ENCODE results near the gene EYS. TPM values are rescaled to one million over a fixed set of nuclear protein-coding genes. Genes with fewer than 3 reads are reported as not detected.
A peak's percentile ranks its signal among the peaks of the same experiment; 100 is the strongest.

Gene EYS
- total RNA-seq, 4 donors from 2014 or later, result 0.15 TPM; not detected in 3

DNA sequence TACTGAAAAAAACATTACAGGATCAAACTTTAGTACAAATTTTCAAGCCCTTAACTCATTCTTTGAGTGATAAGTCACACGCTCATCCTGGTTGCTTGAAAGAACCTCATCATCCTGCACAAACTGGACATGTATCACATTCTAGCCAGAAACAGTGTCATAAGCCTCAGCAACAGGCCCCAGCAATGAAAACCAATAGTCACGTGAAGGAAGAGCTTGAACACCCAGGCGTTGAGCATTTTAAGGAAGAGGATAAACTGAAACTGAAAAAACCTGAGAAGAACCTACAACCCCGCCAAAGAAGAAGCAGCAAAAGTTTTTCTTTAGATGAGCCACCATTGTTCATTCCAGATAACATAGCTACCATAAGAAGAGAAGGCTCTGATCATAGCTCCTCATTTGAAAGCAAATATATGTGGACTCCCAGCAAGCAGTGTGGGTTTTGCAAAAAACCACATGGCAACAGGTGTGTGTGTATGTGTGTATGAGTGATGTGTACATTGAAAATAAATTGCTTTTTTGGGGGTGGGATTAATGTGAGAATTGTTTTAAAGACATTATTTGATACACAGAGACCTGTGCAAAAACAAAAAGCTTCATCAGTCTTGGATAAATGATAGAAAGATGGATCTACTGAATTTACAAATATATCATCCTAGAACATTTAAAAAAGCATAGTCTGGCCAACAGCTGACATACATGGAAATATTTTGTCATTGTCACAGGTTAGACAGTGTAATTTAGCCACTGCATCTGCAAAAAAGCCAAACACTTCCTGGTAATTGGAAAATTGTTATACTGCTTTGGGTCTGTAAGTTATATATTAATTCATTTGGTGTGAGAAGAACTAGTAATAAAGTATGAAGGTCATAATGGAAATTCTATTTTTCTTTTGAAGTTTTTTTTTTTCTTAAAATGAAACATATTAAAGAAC, 2021.3 kb downstream of the EYS start:
- Histone ChIP-seq H3K27ac (no peak overlapping the region), H3K4me3 (no peak overlapping the region), H3K9me3 (no peaks in the 10 kb centered on the region), H3K27me3 (no peaks in the 10 kb centered on the region), H3K4me1 (peaks cover 0 to 11% (median 0%) of the 10 kb centered on the region in 3 donors), H3K36me3 (peaks cover 0 to 24% of the 10 kb centered on the region in 2 donors)
- TF ChIP-seq POLR2A (IDR thresholded peaks at IDR 0.05), result no peak
- no peak for TF ChIP-seq EP300 (IDR thresholded peaks at IDR 0.05)
- TF ChIP-seq CTCF (IDR thresholded peaks at IDR 0.05), result no peak
- TF ChIP-seq POLR2AphosphoS5 (IDR thresholded peaks at IDR 0.05), result no peak
- WGBS, 2 donors (ENCODE audit: low coverage in 1 of 2), result 76 to 92% methylated on average over 4 of the region's 4 CpGs
- no peak for ATAC-seq

- peaks cover 0 to 27% of the 10 kb centered on the region in 2 donors for H3K36me3 ChIP-seq
- TF ChIP-seq POLR2A (IDR thresholded peaks at IDR 0.05) (no peak), EP300 (IDR thresholded peaks at IDR 0.05) (no peak), POLR2AphosphoS5 (IDR thresholded peaks at IDR 0.05) (no peak), CTCF (IDR thresholded peaks at IDR 0.05) (no peak)
- H3K4me1 ChIP-seq, result peaks cover 0 to 22% (median 0%) of the 10 kb centered on the region in 3 donors
- H3K27me3 ChIP-seq, result no peaks in the 10 kb centered on the region
- no peak overlapping the region for H3K27ac ChIP-seq
- no peak for ATAC-seq
- H3K4me3 ChIP-seq, result no peak overlapping the region
- no peaks in the 10 kb centered on the region for H3K9me3 ChIP-seq
- WGBS, 2 donors (ENCODE audit: low coverage in 1 of 2), result 79 to 92% methylated on average over 1 of the region's 1 CpG
Observed at GRCh38 chr6:63683071-63683603, 2023.9 kb downstream of the EYS start.

GRCh38 chr6:63677282-63677681, 2029.7 kb downstream of the EYS start:
- ATAC-seq, result no peak
- Histone ChIP-seq H3K27me3 (no peaks in the 10 kb centered on the region), H3K36me3 (peaks cover 0 to 6% of the 10 kb centered on the region in 2 donors), H3K4me1 (peaks cover 8 to 59% (median 9%) of the 10 kb centered on the region in 3 donors), H3K9me3 (no peaks in the 10 kb centered on the region), H3K4me3 (no peak overlapping the region), H3K27ac (peak overlapping the region in 1 of 4 donors; percentile 6)
- TF ChIP-seq POLR2AphosphoS5 (IDR thresholded peaks at IDR 0.05) (peak; percentile 38), POLR2A (IDR thresholded peaks at IDR 0.05) (no peak), EP300 (IDR thresholded peaks at IDR 0.05) (no peak)
- 50 to 80% methylated on average over 1 of the region's 1 CpG for WGBS, 2 donors (ENCODE audit: low coverage in 1 of 2)

DNA sequence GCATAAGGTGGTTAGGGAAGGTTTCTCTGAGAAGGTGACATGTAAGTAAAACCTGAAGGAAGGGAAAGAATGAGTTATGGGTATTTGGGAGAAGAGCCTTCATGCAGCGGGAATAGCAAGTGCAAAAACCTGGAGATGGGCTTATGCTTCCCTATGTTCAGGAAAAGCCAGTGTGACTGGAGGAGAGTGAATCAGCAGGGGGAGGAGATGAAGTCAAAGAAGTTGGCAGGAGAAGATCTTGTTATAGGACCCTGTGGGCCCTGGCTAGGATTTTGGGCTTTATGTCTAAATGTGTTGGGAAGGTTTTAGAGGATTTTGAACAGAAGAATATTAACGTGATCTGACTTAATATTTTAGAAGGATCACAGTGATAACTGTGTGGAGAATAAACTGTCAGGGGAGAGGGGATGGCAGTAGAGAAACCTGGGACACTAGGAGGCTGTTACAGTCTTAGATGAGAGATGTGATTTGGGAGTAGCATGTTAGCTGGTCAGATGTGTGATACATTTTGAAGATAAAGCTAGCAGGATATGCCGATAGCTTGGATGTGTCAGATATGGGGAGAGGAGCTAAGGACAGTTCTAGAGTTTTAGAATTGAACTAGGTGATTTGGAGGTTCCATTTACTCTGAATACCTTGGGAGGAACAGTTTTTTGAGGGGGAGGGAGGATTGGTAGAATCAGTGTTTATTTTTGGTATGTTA, 2030.5 kb downstream of the EYS start:
- Histone ChIP-seq H3K4me3 (no peak overlapping the region), H3K4me1 (peaks cover 8 to 54% (median 9%) of the 10 kb centered on the region in 3 donors), H3K27ac (no peak overlapping the region), H3K36me3 (peaks cover 0 to 6% of the 10 kb centered on the region in 2 donors), H3K27me3 (no peaks in the 10 kb centered on the region), H3K9me3 (no peaks in the 10 kb centered on the region)
- WGBS, 2 donors (ENCODE audit: low coverage in 1 of 2), result 88 to 90% methylated on average over 3 of the region's 3 CpGs
- ATAC-seq, result no peak
- no peak for TF ChIP-seq CTCF (IDR thresholded peaks at IDR 0.05)
- no peak for TF ChIP-seq EP300 (IDR thresholded peaks at IDR 0.05)
- TF ChIP-seq POLR2AphosphoS5 (IDR thresholded peaks at IDR 0.05), result no peak
- no peak for TF ChIP-seq POLR2A (IDR thresholded peaks at IDR 0.05)

DNA sequence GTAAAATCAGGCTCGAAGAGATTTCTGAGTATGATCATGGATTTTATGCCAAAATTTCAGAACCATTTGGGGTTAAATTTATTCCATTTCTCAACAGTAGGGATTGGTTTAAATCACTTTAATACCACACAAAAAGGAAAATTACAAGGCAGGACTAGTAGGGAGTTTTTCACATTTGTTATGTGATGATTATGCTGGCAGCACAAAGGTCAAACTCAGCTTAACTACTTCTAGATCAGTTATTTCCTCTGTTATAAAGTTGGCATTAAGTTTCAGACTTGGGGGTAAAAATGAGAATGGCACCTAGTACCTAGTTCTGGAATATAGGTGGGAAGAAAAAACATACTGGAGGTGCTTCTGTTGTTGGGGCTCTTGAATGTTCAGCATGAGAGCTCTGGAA, 2031.9 kb downstream of the EYS start:
- Histone ChIP-seq H3K27ac (no peak overlapping the region), H3K36me3 (peaks cover 0 to 6% of the 10 kb centered on the region in 2 donors), H3K27me3 (no peaks in the 10 kb centered on the region), H3K9me3 (no peaks in the 10 kb centered on the region), H3K4me1 (peaks cover 8 to 52% (median 9%) of the 10 kb centered on the region in 3 donors), H3K4me3 (no peak overlapping the region)
- no peak for ATAC-seq
- TF ChIP-seq CTCF (IDR thresholded peaks at IDR 0.05) (no peak), EP300 (IDR thresholded peaks at IDR 0.05) (no peak), POLR2A (IDR thresholded peaks at IDR 0.05) (no peak), POLR2AphosphoS5 (IDR thresholded peaks at IDR 0.05) (no peak)
- WGBS, 2 donors (ENCODE audit: low coverage in 1 of 2), result 63 to 85% methylated on average over 1 of the region's 1 CpG

Measured in gastroesophageal sphincter (tissue), 4 donors.